PC-9 (cell line): ENCODE data around the gene WBP2NL. TPM values are rescaled to one million over a fixed set of nuclear protein-coding genes. Genes with fewer than 3 reads are reported as not detected.

Experiments
- BruUV-seq: library from RNA; stranded (reverse); fragments of 400-500 nt; replicated peaks from 2 replicates; lab custom pipeline; 2021; lab: Mats Ljungman, UMichigan
- CTCF ChIA-PET: fragments of 300-600 bp; sonication (Branson Sonifier 250); formaldehyde crosslinking; loops from one replicate; lab custom pipeline; 2022; ENCODE audit warnings: antibody characterized with exemption; lab: Charles Lee
- POLR2A ChIA-PET: fragments of 300-600 bp; sonication (Branson Sonifier 250); formaldehyde crosslinking; loops from one replicate; lab custom pipeline; 2022; ENCODE audit warnings: antibody characterized with exemption; ENCODE audit not compliant: unreplicated experiment; lab: Charles Lee
- DNase-seq, 2 experiments: peaks; one replicate each; pipeline versions ENCODE4 v3.0.0 to v3.0.0-alpha.2; 2015 to 2022; ENCODE audit warnings: mixed read lengths in 1 of 2
- H2AFZ ChIP-seq: fragments of 200-600 bp; sonication (generic); 2 replicates; pipeline ENCODE4 v1.8.1; 2017; ENCODE audit warnings: antibody characterized with exemption
- H3F3A ChIP-seq: fragments of 200-600 bp; sonication (generic); 2 replicates; pipeline ENCODE4 v1.8.1; 2017; ENCODE audit warnings: antibody characterized with exemption, mild to moderate bottlenecking, low read depth; ENCODE audit not compliant: insufficient read depth
- H3K27ac ChIP-seq: fragments of 200-600 bp; sonication (generic); 2 replicates; pipeline ENCODE4 v1.6.1; 2016; ENCODE audit warnings: mixed run types
- H3K27me3 ChIP-seq: fragments of 200-600 bp; sonication (generic); 2 replicates; pipeline ENCODE4 v1.6.1; 2016; ENCODE audit warnings: low read depth, mixed run types; ENCODE audit not compliant: insufficient read depth
- H3K36me3 ChIP-seq: fragments of 200-600 bp; sonication (generic); 2 replicates; pipeline ENCODE4 v1.6.1; 2016; ENCODE audit warnings: low read depth, mixed run types
- H3K4me1 ChIP-seq: fragments of 200-600 bp; sonication (generic); replicated peaks from 2 replicates; pipeline ENCODE4 v1.6.1; 2016; ENCODE audit warnings: mixed run types; ENCODE audit not compliant: insufficient read depth
- H3K4me2 ChIP-seq: fragments of 200-600 bp; sonication (generic); 2 replicates; pipeline ENCODE4 v1.6.1; 2017; ENCODE audit warnings: mixed run types
- H3K4me3 ChIP-seq: fragments of 200-600 bp; sonication (generic); 2 replicates; pipeline ENCODE4 v1.6.1; 2016; ENCODE audit warnings: mixed run types
- H3K79me2 ChIP-seq: fragments of 200-600 bp; sonication (generic); 2 replicates; pipeline ENCODE4 v1.6.1; 2017; ENCODE audit warnings: low read depth, mixed run types
- H3K9me2 ChIP-seq: fragments of 200-600 bp; sonication (generic); 2 replicates; pipeline ENCODE4 v1.8.1; 2017; ENCODE audit warnings: mild to moderate bottlenecking; ENCODE audit not compliant: insufficient read depth
- H3K9me3 ChIP-seq: fragments of 200-600 bp; sonication (generic); 2 replicates; pipeline ENCODE4 v1.8.1; 2016; ENCODE audit warnings: low read depth; ENCODE audit not compliant: insufficient read depth
- H4K20me1 ChIP-seq: fragments of 200-600 bp; sonication (generic); 2 replicates; pipeline ENCODE4 v1.8.1; 2017; ENCODE audit not compliant: insufficient read depth
- CTCF ChIP-seq: fragments of 200-600 bp; sonication (generic); conservative IDR thresholded peaks from 2 replicates; pipeline ENCODE4 v1.6.1; 2017; ENCODE audit warnings: mixed run types, antibody characterized with exemption, mild to moderate bottlenecking, moderate library complexity
- EZH2 ChIP-seq: fragments of 200-600 bp; sonication (generic); IDR thresholded peaks from 2 replicates; pipeline ENCODE4 v1.8.0; 2017; ENCODE audit warnings: antibody characterized with exemption, low read depth
- intact Hi-C: fragments of 100-400 bp; cut with micrococcal nuclease; formaldehyde crosslinking; loops from one replicate; pipeline ENCODE4 v1.10.0; 2022; ENCODE audit not compliant: unreplicated experiment
- total RNA-seq: library from RNA; stranded (reverse); gene quantifications from 2 replicates; pipeline ENCODE4 v1.2.3, GENCODE V29; 2021

WBP2NL gene
- total RNA-seq, 1 experiment from 2014 or later: 7.1 TPM

GRCh38 chr22:42076764-42077485, 78.3 kb downstream of the WBP2NL start:
- CTCF ChIA-PET: no interaction called here
- H3K27me3 ChIP-seq: no peaks in the 10 kb centered on the region
- peaks cover 19% of the 10 kb centered on the region for H3K79me2 ChIP-seq
- TF ChIP-seq EZH2: no peak
- TF ChIP-seq CTCF: no peak
- no peaks in the 10 kb centered on the region for H4K20me1 ChIP-seq
- no peak overlapping the region for H3K4me2 ChIP-seq
- no peak for DNase-seq
- H3K9me2 ChIP-seq: no peaks in the 10 kb centered on the region
- no peaks in the 10 kb centered on the region; the same call in 1 of the 2 replicates for H3K9me3 ChIP-seq
- BruUV-seq: no TSS peak
- no peaks in the 10 kb centered on the region for H3K36me3 ChIP-seq
- no peak overlapping the region for H2AFZ ChIP-seq
- H3K4me3 ChIP-seq: no peak overlapping the region
- peaks cover 4% of the 10 kb centered on the region; the same call in 1 of the 2 replicates for H3F3A ChIP-seq
- peaks cover 14% of the 10 kb centered on the region for H3K4me1 ChIP-seq
- POLR2A ChIA-PET: interaction anchor here (0.6 kb wide), 1 partner anchor 379 kb away, joined by 14 read pairs; no protein-coding TSS in a partner anchor
- intact Hi-C loops: loop anchor here (10.0 kb wide), 1 partner anchor 132 kb away; the partner anchor contains the start of gene CENPM
- H3K27ac ChIP-seq: no peak overlapping the region

DNA sequence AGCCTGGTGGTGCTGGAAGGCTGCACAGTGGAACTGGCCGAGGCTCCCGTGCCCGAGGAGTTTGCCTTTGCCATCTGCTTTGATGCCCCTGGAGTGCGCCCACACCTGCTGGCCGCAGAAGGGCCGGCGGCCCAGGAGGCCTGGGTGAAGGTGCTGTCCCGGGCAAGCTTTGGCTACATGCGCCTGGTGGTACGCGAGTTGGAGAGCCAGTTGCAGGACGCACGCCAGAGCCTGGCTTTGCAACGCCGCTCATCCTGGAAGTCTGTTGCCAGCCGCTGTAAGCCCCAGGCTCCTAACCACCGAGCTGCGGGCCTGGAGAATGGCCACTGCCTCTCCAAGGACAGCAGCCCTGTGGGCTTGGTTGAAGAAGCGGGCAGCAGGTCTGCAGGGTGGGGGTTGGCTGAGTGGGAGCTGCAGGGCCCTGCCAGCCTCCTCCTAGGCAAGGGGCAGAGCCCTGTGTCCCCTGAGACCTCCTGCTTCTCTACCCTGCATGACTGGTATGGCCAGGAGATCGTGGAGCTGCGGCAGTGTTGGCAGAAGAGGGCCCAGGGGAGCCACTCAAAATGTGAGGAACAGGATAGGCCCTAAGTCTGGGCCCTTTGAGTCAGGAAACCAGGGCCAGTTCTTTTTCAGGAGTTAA, 79.0 kb downstream of the WBP2NL start:
- peaks cover 4% of the 10 kb centered on the region; the same call in 1 of the 2 replicates for H3F3A ChIP-seq
- H3K36me3 ChIP-seq: no peaks in the 10 kb centered on the region
- H3K9me3 ChIP-seq: no peaks in the 10 kb centered on the region; the same call in 1 of the 2 replicates
- no peak overlapping the region for H2AFZ ChIP-seq
- DNase-seq: no peak
- H3K4me2 ChIP-seq: no peak overlapping the region
- H3K4me3 ChIP-seq: no peak overlapping the region
- H4K20me1 ChIP-seq: no peaks in the 10 kb centered on the region
- no peak for TF ChIP-seq EZH2
- TF ChIP-seq CTCF: no peak
- BruUV-seq: no TSS peak
- H3K4me1 ChIP-seq: peaks cover 14% of the 10 kb centered on the region
- peaks cover 19% of the 10 kb centered on the region for H3K79me2 ChIP-seq
- H3K9me2 ChIP-seq: no peaks in the 10 kb centered on the region
- H3K27me3 ChIP-seq: no peaks in the 10 kb centered on the region
- CTCF ChIA-PET: no interaction called here
- no peak overlapping the region for H3K27ac ChIP-seq
- POLR2A ChIA-PET: no interaction called here
- intact Hi-C loops: loop anchor here (10.0 kb wide), 1 partner anchor 133 kb away; the partner anchor contains the start of gene CENPM

Other genes starting within 250 kb of the WBP2NL start
- gene CCDC134, start 198.1 kb upstream of the WBP2NL start, total RNA-seq: 29.0 and 33.3 TPM in 2 replicates
- gene SREBF2, start 165.7 kb upstream of the WBP2NL start, total RNA-seq: 163 and 196 TPM in 2 replicates
- gene SHISA8, start 83.7 kb upstream of the WBP2NL start, total RNA-seq: 2.3 and 4.3 TPM in 2 replicates
- gene TNFRSF13C, start 72.0 kb upstream of the WBP2NL start, total RNA-seq: 2.7 and 4.0 TPM in 2 replicates
- 42.0 and 53.8 TPM in 2 replicates for gene CENPM, start 51.6 kb upstream of the WBP2NL start, total RNA-seq
- gene SEPTIN3, start 29.3 kb upstream of the WBP2NL start, total RNA-seq: 1.2 and 1.5 TPM in 2 replicates
- 13.8 and 15.9 TPM in 2 replicates for gene NAGA, start 72.0 kb downstream of the WBP2NL start, total RNA-seq
- gene PHETA2, start 75.5 kb downstream of the WBP2NL start, total RNA-seq: 4.5 TPM in 2 replicates
- gene SMDT1, start 80.9 kb downstream of the WBP2NL start, total RNA-seq: 55.3 and 72.8 TPM in 2 replicates
- 71.5 and 84.9 TPM in 2 replicates for gene NDUFA6, start 92.0 kb downstream of the WBP2NL start, total RNA-seq
- gene CYP2D6, start 132.0 kb downstream of the WBP2NL start, total RNA-seq: 6.7 TPM in 2 replicates